Thoracic aorta (tissue), 2 donors: ENCODE data around the gene MALRD1. TPM values are rescaled to one million over a fixed set of nuclear protein-coding genes. Genes with fewer than 3 reads are reported as not detected.

Experiments used
- ATAC-seq: fragments of 150-250 bp; one replicate; pipeline ENCODE4 v1.8.0; 2017; ENCODE audit warnings: low read depth; ENCODE audit not compliant: insufficient number of reproducible peaks, low FRiP score
- DNase-seq: peaks from one replicate; pipeline ENCODE4 v3.0.0-alpha.2; 2020; ENCODE audit warnings: low spot score
- H3K27ac ChIP-seq, 2 donors: fragments of 200-600 bp; sonication (generic); 1 replicate in 1 of 2; 2 replicates in 1 of 2; pipeline ENCODE4 v1.5.1; 2016; ENCODE audit warnings: mild to moderate bottlenecking in 2 of 2, moderate library complexity in 2 of 2
- H3K27me3 ChIP-seq: fragments of 200-600 bp; sonication (generic); replicated peaks from 2 replicates; pipeline ENCODE4 v1.6.0; 2016; ENCODE audit warnings: mild to moderate bottlenecking; ENCODE audit not compliant: insufficient read depth
- H3K36me3 ChIP-seq: fragments of 200-600 bp; sonication (generic); one replicate; pipeline ENCODE4 v1.5.1; 2016
- H3K4me1 ChIP-seq, 2 donors: fragments of 200-600 bp; sonication (generic); 1 replicate in 1 of 2; 2 replicates in 1 of 2; pipeline versions ENCODE4 v1.5.1 to v1.6.0; 2016; ENCODE audit warnings: low read depth in 2 of 2, mild to moderate bottlenecking in 1 of 2; ENCODE audit not compliant: control insufficient read depth in 1 of 2
- H3K4me3 ChIP-seq: fragments of 200-600 bp; sonication (generic); 2 replicates; pipeline ENCODE4 v1.5.1; 2016; ENCODE audit warnings: mild to moderate bottlenecking
- H3K9me3 ChIP-seq: fragments of 200-600 bp; sonication (generic); 2 replicates; pipeline ENCODE4 v1.5.1; 2016
- total RNA-seq, 2 donors: library from RNA; depleted of rRNA; stranded (reverse); fragments of >200 nt; gene quantifications; one replicate each; pipeline versions ENCODE4 v1.1.0 to v1.2.3, GENCODE V29; 2016
- TF ChIP-seq, protein P1 (sequence below): fragments of 200-600 bp; sonication (generic); IDR thresholded peaks from one replicate; pipeline ENCODE4 v1.5.1; 2019; ENCODE audit warnings: antibody characterized with exemption

The MALRD1 gene
- total RNA-seq, 2 donors from 2014 or later, result 0.92 to 5.3 TPM

DNA sequence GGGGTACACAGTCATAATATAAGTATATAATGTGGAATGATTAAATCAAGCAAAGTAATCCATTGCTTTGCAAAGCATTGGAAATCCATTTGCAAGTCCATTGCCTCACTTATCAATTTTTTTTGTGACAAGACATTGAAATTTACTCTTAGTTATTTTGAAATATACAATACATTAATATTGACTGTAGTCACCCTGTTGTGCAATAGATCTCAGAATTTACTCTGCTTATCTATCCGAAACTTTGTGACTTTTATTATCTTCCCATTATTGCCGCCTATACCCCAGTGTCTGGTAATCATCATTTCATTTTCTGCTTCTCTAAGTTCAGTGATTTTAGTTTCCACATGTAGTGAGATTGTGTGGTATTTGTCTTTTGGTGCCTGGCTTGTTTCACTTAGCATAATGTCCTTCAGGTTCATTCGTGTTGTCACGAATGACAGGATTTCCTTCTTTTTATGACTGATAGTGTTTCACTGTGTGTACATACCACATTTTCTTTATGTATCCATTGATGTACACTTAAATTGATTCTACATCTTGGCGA is 5.8 kb downstream of the MALRD1 start:
- Histone ChIP-seq H3K4me3 (no peak overlapping the region), H3K27me3 (no peaks in the 10 kb centered on the region), H3K4me1 (no peaks in the 10 kb centered on the region), H3K36me3 (no peaks in the 10 kb centered on the region), H3K27ac (no peak overlapping the region), H3K9me3 (no peaks in the 10 kb centered on the region)
- ATAC-seq (no peak), DNase-seq (no peak)
- TF ChIP-seq, protein P1, sequence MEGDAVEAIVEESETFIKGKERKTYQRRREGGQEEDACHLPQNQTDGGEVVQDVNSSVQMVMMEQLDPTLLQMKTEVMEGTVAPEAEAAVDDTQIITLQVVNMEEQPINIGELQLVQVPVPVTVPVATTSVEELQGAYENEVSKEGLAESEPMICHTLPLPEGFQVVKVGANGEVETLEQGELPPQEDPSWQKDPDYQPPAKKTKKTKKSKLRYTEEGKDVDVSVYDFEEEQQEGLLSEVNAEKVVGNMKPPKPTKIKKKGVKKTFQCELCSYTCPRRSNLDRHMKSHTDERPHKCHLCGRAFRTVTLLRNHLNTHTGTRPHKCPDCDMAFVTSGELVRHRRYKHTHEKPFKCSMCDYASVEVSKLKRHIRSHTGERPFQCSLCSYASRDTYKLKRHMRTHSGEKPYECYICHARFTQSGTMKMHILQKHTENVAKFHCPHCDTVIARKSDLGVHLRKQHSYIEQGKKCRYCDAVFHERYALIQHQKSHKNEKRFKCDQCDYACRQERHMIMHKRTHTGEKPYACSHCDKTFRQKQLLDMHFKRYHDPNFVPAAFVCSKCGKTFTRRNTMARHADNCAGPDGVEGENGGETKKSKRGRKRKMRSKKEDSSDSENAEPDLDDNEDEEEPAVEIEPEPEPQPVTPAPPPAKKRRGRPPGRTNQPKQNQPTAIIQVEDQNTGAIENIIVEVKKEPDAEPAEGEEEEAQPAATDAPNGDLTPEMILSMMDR, result no peak

DNA sequence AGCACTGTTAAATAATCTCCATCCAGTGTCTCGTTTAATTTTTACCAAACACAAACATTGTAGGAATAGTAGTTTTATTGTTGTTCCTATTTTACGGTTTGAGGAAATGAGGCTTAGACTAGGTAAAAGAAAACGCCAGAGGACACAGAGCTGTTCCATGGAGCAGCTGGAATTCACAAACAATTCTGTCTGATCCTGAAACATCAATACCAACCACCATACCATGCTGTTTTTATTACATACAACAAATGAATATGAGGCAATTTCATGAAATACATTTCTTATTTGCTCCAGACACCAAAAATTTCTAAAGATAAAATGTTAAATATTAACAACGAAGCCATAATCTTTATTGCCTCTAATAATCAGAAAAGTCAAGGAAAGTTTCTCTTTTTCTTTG is 9.4 kb downstream of the MALRD1 start:
- no peaks in the 10 kb centered on the region for H3K36me3 ChIP-seq
- H3K27ac ChIP-seq, result no peak overlapping the region
- H3K9me3 ChIP-seq, result no peaks in the 10 kb centered on the region
- DNase-seq (no peak), ATAC-seq (no peak)
- H3K4me3 ChIP-seq, result no peak overlapping the region
- no peaks in the 10 kb centered on the region for H3K4me1 ChIP-seq
- H3K27me3 ChIP-seq, result no peaks in the 10 kb centered on the region
- TF ChIP-seq, protein P1, result no peak

DNA sequence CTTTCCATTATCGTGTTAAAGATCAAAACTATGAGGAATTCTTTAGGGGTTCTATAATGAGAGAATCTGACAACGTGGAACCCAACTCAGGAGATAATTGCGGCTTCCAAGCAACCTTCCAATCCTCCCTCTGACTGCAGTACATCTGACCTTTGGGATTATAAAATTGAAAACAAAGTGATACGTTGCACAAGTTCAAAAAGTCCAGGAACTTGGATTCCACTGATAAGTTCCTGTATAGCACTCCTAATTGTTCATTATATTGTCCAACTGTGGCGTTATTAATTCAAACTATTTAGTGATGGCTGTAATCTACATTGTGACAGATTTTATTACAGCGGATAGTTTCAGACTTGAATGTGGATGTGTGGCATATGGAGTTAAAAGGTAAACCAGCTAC is 15.4 kb downstream of the MALRD1 start:
- Histone ChIP-seq H3K36me3 (no peaks in the 10 kb centered on the region), H3K27ac (no peak overlapping the region)
- ATAC-seq, result no peak

DNA sequence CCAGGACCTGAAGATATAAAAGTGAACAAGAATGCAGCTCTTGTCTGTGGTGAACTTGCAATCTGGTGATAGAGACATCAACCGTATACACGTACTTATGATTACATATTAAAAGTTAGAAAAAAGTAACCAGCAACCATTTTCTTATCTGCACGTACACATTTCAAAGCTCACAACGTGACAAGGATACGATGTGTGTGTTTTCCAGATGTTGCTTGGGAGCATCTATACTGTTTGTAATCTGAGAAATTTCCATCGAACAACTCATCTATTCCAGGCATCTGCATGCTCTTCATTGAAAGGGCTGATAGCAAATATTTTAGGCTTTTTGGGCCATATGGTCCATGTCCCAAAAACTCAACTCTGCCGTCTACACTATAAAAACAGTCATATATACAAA is 23.3 kb downstream of the MALRD1 start:
- no peaks in the 10 kb centered on the region for H3K4me1 ChIP-seq
- DNase-seq (no peak), ATAC-seq (no peak)
- H3K4me3 ChIP-seq, result no peak overlapping the region
- H3K27me3 ChIP-seq, result no peaks in the 10 kb centered on the region
- no peaks in the 10 kb centered on the region for H3K36me3 ChIP-seq
- H3K27ac ChIP-seq, result no peak overlapping the region
- no peaks in the 10 kb centered on the region for H3K9me3 ChIP-seq
- TF ChIP-seq, protein P1, result no peak

More for the DNA sequence above, 15.4 kb downstream of the MALRD1 start:
- H3K4me1 ChIP-seq, result no peaks in the 10 kb centered on the region
- TF ChIP-seq, protein P1, result no peak
- no peaks in the 10 kb centered on the region for H3K27me3 ChIP-seq
- DNase-seq, result no peak
- H3K9me3 ChIP-seq, result no peaks in the 10 kb centered on the region
- no peak overlapping the region for H3K4me3 ChIP-seq

DNA sequence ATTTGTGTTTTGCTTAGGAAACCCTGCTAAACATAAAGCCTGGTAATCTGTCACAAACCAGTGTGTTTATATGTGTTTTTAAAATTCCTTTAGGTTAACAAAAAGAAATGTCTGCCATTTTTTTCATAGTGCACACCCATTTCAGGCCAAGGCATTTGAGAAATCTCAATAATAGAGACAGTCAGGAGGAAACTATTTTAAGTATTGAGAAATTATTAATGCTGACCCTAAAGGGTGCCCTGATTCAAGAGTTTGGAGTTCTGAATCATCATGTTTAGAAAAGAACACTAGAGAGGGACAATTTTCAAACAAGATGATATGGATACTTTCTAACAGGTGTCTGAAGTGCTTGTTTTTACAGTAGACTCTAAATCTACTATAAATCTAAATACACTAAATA is 28.7 kb downstream of the MALRD1 start:
- TF ChIP-seq, protein P1, result no peak

More for the DNA sequence above, 28.7 kb downstream of the MALRD1 start:
- DNase-seq (no peak), ATAC-seq (no peak)
- Histone ChIP-seq H3K27ac (no peak overlapping the region), H3K4me3 (no peak overlapping the region), H3K27me3 (no peaks in the 10 kb centered on the region), H3K36me3 (no peaks in the 10 kb centered on the region), H3K9me3 (no peaks in the 10 kb centered on the region), H3K4me1 (no peaks in the 10 kb centered on the region)
